GM18868 (cell line): ENCODE results near the gene HDLBP.
"Not testable (repeated sequence)": the region's sequence is repeated elsewhere in the genome, so short reads cannot be mapped to it uniquely, and the experiment has no call there.

ENCODE experiments used
- ATAC-seq: cut with Tn5 transposase; IDR thresholded peaks from one replicate; pipeline ENCODE4 v1.9.1; 2021; ENCODE audit warnings: mild to moderate bottlenecking, moderate library complexity; ENCODE audit not compliant: unreplicated experiment

Gene HDLBP

DNA sequence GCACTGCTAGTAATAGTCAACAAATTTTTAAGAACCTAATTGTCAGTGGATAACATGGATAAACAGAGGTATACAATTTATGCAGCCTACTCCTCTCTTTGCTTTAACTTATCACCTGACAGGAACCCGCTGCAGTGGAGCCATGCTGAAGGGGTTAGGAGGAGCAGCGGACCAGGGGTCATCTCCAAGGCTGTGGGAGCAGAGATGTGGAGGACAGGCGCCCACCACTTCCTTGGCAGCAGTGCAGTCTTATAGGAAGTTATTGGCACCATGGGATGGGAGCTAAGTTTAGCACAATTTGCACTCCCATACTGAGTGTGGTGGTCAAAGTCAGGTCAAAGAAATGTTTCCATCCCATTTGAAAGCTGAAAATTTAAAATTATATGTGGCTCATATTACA is 35.6 kb downstream of the HDLBP start:
- no peak for ATAC-seq

DNA sequence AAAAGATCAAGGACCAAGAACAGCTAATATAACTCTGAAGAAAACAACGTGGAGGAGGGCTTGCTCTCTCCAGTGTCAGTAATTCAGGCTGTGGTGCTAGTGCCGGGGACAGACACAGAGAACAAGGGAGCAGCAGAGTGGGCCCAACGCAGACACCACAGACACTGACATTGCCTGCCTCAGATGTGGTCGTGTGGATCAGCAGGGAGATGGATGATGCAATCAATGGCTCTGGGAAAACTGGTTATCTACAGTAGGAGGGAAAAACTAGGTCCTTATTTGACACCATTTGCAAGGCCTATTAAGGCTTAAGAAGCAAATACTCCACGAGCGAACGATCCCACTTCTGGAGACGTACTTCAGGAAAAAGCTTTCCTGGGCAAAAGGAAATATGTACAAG is 36.1 kb downstream of the HDLBP start:
- ATAC-seq, result no peak

DNA sequence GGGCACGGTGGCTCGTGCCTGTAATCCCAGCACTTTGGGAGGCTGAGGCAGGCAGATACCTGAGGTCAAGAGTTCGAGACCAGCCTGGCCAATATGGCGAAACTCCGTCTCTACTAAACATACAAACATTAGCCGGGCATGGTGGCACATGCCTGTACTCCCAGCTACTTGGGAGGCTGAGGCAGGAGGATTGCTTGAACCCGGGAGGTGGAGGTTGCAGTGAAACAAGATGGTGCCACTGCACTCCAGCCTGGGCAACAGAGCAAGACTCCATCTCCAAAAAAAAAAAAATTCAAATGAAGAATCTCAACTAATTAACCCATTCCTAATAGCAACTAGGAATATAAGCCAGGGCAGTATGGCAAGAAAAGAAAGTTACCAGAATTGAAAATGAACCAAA is 37.2 kb downstream of the HDLBP start:
- ATAC-seq, result not testable (repeated sequence)

DNA sequence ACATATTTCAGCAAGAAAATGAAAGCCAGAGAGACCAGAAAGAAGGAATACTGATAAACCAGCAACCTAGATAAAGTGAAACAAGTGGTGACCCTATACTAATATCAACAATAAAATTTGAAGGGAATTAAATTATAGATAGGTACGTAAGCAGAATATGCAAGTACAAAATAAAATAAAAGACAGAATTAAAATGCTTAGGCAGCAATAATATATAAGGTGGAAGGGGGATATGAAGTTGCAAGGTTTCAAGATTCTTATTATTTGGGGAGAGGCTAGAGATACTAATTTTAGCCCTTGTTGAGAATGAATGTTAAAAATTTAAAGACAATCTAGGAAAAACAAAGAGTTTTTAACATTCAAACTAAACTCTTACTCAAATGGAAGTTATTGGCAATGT is 39.6 kb downstream of the HDLBP start:
- no peak for ATAC-seq

DNA sequence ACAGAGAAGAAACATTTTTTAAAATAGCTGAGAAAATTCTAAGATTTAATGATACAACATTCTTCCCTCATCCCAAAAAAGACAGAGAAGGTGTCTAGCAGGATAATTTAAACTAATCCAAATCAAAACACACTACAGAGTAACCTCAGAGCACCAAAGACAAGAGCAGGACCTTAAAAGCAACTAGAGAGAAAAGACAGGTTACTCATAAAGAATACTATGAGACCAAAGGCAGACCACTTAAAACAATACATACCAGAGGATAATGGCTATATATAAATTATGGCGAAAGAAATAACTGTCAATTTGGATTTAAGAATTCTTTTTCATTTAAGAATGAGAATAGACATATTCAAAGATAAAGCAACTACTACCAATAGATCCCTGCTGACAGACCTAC is 40.0 kb downstream of the HDLBP start:
- no peak for ATAC-seq

DNA sequence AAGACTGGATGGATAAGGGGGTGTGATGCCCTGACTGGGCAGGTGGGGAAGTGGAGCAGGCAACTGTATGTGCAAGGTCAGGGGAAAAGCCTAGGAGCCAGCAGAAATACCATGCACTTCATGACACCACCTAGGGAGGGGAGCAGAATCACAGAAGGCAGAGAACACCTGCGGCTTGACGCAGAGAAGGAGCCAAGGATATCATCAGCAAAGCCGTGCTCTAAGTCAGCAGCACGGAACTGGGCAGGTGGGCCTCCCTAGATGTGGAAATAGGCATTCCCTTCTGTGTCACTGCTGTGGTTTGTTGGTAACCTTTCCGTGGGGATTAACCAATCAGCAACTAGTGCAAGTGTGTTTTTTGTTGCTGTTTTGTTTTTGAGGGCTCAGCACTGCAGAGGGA is 41.3 kb downstream of the HDLBP start:
- no peak for ATAC-seq

DNA sequence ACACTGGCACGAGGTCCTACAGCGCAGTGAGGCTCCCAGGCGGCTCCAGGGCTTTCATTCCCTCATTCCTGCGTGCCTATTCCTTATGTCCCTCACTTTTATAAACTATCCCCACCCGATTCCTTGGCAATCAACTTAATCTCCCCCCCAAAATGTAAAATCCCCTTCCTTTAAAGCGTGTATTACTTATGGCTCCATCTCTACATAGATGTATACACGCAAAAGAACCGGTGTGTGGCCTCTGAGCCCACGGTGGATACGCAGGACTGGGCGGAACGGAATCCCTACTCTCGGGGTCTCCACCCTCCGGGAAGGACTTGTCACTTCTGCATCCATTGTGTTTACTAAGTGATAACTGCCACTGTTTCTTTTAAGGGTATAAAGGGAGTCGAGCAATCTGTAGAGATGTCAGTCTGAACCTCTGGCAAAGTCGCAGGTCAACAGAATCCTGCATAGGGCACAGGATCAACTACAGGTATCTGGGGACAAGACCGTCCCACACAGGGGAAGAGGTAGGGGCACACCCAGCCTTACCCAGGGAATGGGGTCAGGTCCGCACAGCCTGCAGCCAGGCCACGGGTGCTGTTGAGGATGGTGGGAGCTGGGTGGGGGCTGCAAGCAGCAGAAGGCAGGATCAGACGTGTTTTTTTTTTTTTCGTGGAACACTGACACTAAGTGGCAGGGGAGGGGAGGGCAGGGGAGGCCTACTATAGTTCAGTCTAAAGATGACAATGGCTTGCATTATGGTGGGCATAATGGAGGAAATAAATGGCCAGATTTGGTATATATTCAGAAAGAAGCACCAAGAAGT is 42.1 kb downstream of the HDLBP start:
- ATAC-seq, result no peak

DNA sequence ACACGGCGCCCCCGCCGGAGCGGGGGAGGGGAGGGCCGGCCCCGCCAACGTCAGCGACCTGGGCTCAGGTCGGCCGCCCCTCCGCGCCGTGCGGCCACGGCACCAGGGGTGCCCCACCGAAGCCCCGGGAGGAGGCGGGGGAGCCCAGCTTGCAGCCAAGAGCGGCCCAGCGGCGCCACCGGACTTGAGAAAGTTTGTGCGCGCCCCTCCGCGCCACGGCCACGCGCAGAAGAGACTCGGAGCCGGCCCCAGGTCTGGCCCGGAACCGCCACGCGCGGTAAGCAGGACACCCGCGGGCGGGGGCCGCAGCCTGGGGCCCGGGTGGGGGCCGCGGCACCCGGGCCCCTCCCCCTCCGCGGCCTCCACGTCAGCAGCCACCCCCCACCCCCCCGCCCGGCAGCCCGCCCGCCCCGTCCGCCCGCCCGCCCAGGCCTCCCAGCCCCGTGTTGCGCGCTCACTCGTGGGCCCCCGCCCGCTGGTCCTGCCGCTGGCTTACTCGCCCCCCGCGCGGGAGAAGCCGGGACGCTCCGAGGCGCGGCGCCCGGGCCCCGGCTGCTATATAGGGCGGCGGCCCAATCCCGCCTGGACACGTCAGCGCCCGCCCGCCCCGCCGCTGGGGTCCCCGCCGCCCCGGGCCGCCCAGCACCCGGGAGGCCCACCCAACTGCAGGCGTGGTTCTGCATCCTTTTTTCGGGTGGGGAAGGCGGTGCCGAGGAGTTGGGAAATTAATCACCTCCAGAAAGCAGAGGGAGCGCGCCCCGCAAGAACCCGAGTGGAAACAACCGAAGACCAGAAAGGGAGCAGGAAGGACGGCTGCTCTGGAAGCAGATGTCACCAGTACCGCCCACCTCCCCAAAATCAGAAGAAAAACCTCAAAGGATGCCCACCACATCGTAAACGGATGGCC is 42.9 kb downstream of the HDLBP start:
- ATAC-seq, result peak; percentile 69

DNA sequence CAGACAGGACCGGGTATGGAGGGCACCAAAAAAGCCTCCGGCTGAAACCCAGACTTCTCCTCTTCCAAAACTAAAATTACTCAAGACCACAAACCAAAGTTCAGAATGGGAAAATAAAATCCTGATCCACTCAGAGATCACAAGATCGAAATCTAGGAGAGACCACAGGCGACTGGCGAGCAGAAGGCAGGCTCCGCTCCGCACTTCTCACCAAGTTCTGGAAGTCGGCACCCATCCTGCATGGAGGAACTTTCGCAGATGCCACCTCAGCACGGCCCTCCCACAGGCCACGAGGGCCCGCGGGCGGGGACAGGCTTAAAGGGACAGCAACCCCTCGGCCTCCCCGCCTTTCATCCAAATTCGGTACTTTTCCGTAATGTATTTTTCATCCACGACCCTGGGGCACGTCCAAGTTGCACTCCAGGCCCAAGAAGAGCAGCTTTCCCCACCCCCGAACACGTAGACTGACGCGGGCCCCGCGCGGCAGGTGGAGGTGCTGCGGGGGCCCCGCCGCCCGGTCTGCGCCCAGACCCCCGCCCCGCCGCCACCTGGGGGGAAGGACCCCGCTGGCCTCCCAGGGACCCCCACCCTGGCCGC is 43.7 kb downstream of the HDLBP start:
- peak; percentile 54 for ATAC-seq

DNA sequence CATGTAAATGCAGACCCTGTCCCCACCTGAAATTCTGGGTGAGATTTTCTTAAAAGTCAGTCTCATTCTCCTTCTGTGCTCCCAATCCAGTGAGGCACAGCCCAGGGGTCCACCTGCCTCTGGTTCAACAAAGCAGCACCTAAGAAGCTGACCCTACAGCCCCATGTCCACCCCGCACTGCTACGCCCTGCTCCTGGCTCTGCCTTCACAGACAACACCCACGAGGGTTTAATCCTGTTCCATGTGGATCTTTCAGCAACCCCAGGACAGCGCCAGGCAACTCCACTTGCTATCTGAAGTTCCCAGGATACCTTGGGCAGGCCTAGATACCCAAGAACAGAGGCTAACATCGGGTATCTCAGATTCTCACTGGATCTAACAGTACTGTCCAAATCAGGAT is 44.9 kb downstream of the HDLBP start:
- no peak for ATAC-seq

DNA sequence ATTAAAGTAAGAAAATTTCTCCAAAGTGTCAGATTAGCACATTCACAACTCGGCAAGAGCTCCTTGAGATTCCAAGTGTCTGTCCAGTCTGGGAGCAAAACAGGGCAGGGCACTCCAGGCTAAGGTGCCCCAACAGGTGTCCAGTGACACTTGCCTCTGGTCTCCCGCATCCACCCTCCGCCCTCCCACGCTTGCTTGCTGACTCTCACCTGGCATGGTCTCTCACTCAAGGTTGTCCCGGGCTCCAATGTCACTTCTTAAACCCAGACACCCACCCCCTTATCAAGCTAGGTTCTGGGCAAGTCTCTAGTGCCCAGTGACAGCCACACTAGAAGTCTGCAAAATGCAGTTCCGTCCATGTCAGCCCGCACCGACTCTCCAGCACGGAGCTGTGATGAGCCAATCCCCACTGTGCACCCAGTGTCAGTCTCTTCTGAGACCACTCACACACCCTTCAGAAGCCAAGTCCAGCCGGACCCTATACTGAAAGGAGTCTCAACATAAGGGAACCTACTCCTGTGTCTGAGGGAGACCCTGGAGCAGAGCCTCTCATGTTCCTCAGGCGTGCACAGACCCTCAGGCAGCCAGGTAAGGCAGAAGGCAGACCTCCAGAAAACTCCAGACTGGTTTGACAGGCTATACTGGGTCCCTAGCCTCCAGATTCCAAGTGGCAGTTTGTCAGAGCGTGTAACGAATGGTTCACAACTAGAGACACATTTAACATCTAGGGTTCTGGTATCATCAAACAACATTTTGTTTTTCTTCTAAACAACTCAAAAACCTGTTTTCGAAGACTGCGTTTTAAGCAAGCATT is 45.6 kb downstream of the HDLBP start:
- ATAC-seq, result no peak

DNA sequence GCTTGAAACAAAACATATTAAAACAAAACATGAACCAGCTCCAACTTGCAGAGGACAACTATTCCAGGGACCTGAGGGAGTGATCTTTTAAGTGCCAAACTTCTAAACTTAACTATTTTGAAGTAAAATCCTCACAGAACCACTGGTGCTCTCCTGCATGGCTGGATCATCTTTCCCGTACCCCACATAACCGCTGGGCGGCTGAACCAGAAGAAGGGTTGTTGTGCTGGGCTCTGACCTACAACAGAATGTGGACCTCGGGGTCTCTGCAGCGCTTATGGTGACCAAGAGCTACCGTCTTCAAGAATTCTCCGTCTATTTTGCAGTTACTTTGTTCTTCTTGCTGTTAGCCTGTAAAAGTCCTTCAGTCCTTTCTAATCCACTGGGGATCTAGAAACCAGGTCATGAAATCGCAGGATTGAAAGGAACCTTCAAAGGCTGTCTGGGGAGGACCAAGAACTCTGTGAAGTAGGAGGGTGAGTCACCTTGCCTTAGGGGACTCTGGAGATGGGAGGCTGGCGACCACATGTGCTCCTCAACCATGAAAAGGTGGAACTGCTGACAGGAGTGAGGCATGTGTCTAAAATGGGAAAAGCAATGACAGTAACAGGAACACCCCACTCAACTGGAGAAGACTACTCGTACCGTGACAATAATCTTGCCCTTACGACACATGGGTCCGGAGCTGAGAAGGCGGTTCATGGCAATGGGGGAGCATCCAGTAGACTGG is 46.6 kb downstream of the HDLBP start:
- ATAC-seq, result no peak

DNA sequence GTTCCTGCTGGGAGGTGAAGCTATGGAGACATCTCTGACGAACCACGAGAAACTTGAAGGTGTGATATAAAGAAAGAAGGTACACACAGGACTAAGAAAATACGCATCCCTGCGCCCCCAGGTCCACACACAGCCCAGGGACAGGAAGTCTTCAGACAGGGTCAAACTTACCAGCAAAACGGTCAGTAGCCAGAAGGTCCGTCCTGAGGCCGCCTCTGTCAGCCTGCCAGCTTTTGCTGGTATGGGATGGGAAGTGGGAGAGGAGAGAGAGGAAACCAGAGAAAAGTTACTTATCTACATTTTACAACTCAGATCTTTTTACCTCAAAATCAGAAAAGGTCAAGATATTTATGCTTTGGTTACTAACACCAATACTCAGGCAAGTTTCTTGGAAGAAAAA is 47.2 kb downstream of the HDLBP start:
- ATAC-seq, result no peak

DNA sequence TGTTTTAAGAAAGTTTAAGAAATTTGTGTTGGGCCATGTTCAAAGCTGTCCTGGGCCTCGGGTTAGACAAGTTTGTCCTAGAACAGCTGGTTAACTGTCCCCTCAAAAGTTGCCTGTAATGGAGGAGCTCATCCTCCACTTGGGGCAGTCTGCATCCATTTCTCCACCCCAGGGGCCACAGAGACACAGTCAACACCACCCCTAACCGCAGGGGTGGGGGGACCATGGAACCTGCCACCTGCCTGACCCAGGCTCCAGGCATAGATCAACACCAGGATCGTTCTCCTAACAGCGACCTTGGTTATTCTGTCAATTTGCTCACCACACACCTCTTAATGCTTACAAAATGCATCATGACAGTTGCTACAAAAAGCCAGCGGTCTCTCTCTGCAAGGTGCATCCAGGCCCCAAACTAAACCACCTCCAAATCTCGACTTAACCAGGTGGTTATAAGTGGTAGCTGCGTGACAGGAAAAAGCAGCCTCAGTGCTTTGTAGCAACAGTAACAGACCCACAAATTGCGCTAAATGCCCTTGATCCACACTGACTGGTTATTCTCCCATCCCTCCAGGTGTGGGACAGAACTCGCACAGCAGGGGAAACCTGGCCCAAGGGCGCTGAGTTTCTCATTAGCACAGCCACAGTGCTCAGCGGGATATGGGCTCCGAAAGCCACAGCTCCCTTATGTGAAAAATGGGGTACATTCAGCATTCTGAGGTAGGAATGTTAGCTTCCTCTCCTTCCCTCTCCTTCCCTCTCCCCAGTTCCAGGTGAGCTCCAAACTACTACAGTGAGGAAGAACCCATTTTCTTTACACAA is 48.0 kb downstream of the HDLBP start:
- no peak for ATAC-seq

DNA sequence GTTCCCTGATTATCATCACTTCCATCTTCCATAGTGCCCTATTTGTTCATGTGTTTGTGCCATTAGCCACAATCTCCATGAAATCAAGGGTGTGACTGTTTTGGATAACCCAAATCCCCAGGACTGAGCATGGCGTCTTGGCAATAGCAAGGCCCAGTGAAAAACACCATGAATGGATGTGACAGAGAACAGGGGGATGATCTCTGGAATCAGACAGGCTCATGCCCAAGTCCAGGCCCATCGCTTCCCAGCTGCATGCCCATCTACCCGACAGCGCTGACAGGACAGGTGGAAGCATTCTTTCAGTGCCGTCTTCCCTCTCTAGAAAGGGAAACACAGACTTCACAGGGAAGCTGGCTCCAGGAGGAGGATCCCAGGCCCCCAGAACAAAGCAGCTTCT is 50.0 kb downstream of the HDLBP start:
- ATAC-seq, result no peak

DNA sequence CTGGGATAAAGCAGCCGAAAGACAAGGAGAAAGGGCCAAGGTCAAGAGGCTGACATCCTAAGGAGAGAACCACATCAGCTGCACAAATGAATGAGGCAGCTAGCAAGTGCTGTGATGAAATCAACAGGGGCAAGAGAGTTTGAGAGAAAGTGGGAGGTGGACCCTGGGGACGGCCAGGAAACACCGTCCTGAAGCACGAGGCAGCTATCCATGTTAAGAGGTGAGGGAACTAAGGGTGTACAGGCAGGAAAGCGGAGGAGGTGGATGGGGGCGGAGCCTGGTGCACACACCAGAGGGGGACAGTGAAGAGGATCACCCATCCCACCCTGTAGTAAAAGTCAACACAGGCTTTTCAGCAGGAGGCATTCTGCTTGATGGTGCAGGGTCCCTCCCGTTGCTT is 52.4 kb downstream of the HDLBP start:
- ATAC-seq, result no peak

DNA sequence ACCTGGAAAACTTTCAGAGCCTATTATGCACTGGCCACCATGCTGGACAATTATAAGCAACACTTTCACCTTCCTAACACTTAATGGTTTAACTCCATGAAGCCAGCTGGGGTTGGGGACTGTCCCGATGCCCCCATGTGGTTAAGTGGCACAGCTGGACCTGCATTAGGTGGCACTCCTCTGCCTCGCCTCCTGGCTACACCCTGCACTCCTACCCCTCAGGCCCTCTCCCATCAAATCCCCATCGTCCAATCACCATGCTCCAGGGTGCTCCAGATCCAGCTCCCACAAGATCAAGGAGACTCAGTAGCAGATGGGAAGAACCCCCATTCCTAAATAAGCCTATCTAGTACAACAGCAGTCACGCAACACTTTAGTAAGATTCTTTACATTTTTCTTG is 53.8 kb downstream of the HDLBP start:
- ATAC-seq, result no peak

DNA sequence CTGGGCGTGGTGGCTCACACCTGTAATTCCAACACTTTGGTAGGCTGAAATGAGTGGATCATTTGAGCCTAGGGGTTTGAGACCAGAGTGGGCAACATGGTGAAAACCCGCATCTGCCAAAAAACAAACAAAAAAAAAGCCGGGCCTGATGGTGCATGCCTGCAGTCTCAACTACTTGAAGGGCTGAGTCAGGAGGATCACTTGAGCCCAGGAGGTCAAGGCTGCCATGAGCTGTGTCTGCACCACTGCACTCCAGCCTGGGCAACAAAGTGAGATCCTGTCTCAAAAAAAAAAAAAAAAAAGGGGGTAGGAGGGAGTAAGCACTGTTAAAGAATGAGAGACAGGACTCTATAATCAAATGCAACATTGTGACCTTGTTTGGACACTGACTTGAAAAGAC is 54.6 kb downstream of the HDLBP start:
- ATAC-seq, result no peak

DNA sequence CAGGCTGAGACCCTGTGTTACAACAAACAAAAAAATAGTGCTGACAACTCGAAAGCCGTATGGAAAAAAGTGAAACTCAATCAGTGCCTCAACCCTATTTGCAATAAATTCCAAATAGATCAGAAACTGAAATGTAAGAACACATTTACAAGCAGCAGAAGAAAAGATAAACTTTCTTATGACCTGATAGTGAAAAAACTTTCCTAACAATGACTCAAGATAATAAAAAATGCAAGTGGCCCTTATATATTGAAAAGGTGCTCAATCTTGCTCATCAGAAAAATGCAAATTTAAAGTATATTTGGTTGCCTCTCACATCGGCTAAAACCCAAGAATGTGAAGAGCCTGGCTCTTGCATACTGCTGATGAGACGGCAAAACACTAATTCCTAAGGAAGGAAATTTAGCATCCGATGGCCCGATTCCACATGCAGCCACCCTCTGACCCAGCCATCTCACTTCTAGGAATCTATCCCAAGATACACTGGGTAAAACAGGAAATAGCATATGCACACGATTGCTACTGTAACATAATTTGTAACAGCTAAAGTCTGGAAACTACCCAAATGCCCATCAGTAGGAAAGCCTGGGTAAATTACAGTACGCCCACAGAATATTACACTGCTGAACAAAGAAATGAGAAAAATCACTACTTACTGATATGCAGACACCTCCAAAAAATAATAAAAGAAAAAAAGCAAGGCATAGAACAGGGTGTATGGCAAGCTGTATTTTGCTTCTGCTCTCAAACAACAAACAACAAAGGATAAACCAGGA is 56.8 kb downstream of the HDLBP start:
- ATAC-seq, result no peak
